Stimulated activated CD4-positive, alpha-beta T cell treated with anti-CD3 and anti-CD28 coated beads, TNF-alpha, amount 100 ng/mL, for 1 hour (primary cell): Measurements from ENCODE around the gene ZDHHC7.

ENCODE experiments used
- DNase-seq, 3 donors: peaks; one replicate each; pipeline ENCODE4 v3.0.0-alpha.2; 2020; ENCODE audit warnings: low read depth in 3 of 3, low spot score in 1 of 3

ZDHHC7 gene

GRCh38 chr16:85019659-85020245 lies 8.4 kb upstream of the ZDHHC7 start:
- DNase-seq: no peak

GRCh38 chr16:85018529-85019236 lies 7.3 kb upstream of the ZDHHC7 start:
- no peak for DNase-seq

- DNase-seq: no peak
These were observed 6.3 kb upstream of the ZDHHC7 start for GRCh38 chr16:85017633-85018032.

GRCh38 chr16:85017151-85017550 lies 5.8 kb upstream of the ZDHHC7 start:
- DNase-seq: no peak

GRCh38 chr16:85015481-85016187 lies 4.3 kb upstream of the ZDHHC7 start:
- DNase-seq: no peak

- no peak for DNase-seq
These were observed 3.0 kb upstream of the ZDHHC7 start for GRCh38 chr16:85014311-85014710.

- no peak for DNase-seq
These were observed 530 bp upstream of the ZDHHC7 start for GRCh38 chr16:85011846-85012284.

GRCh38 chr16:85010446-85010930 lies 847 bp downstream of the ZDHHC7 start:
- no peak for DNase-seq

- no peak for DNase-seq
These were observed 3.1 kb downstream of the ZDHHC7 start for GRCh38 chr16:85008271-85008670.

GRCh38 chr16:85007496-85008214 lies 3.7 kb downstream of the ZDHHC7 start:
- no peak for DNase-seq

- no peak for DNase-seq
These were observed 4.7 kb downstream of the ZDHHC7 start for GRCh38 chr16:85006639-85007038.

- no peak for DNase-seq
These were observed 5.9 kb downstream of the ZDHHC7 start for GRCh38 chr16:85005285-85006069.

- DNase-seq: no peak
These were observed 6.6 kb downstream of the ZDHHC7 start for GRCh38 chr16:85004587-85005205.

GRCh38 chr16:85003725-85004586 lies 7.4 kb downstream of the ZDHHC7 start:
- no peak for DNase-seq

GRCh38 chr16:85003076-85003475 lies 8.3 kb downstream of the ZDHHC7 start:
- DNase-seq: no peak

GRCh38 chr16:85002608-85003007 lies 8.7 kb downstream of the ZDHHC7 start:
- no peak for DNase-seq

- no peak for DNase-seq
These were observed 9.2 kb downstream of the ZDHHC7 start for GRCh38 chr16:85002099-85002541.

GRCh38 chr16:84999857-85000480 lies 11.4 kb downstream of the ZDHHC7 start:
- no peak for DNase-seq

- DNase-seq: no peak
These were observed 12.1 kb downstream of the ZDHHC7 start for GRCh38 chr16:84999200-84999599.
